GM12878 (cell line): Measurements from ENCODE around the gene OPTC. TPM values are rescaled to one million over a fixed set of nuclear protein-coding genes. Genes with fewer than 3 reads are reported as not detected.

Source experiments
- ATAC-seq: fragments of 200-7000 bp; cut with Tn5 transposase; 3 replicates; pipeline ENCODE4 v1.9.1; 2020; ENCODE audit warnings: mild to moderate bottlenecking, moderate library complexity
- BruUV-seq: library from RNA; stranded (reverse); fragments of 400-500 nt; replicated peaks from 2 replicates; lab custom pipeline; 2021; lab: Mats Ljungman, UMichigan
- CTCF ChIA-PET: fragments of 300-600 bp; sonication (Branson Sonifier 250); formaldehyde crosslinking; extraction: SDS; loops from one replicate; lab custom pipeline; 2021; ENCODE audit warnings: inconsistent platforms; lab: Yijun Ruan, JAX
- POLR2A ChIA-PET: fragments of 350-600 bp; formaldehyde crosslinking; extraction: SDS; loops from one replicate; lab custom pipeline; 2021; ENCODE audit warnings: inconsistent platforms; lab: Charles Lee
- RAD21 ChIA-PET: fragments of 300-600 bp; sonication (Branson Sonifier 250); formaldehyde crosslinking; loops from one replicate; lab custom pipeline; 2023; ENCODE audit warnings: antibody characterized with exemption; ENCODE audit not compliant: unreplicated experiment; lab: Charles Lee
- SMC1A ChIA-PET: fragments of 300-600 bp; sonication (Branson Sonifier 250); formaldehyde crosslinking; loops from one replicate; lab custom pipeline; 2023; ENCODE audit not compliant: unreplicated experiment, uncharacterized antibody; lab: Charles Lee
- DNase-seq: peaks from one replicate; pipeline ENCODE4 v3.0.0-alpha.2; 2011; ENCODE audit warnings: low read depth, low spot score
- FAIRE-seq: peaks from 3 replicates; lab custom pipeline; 2011; peaks lifted over from hg19 to GRCh38; lab: Jason Lieb, UNC
- H2AFZ ChIP-seq: 2 replicates; pipeline ENCODE4 v1.6.0; 2011; ENCODE audit warnings: low read depth, low read length, control low read depth; ENCODE audit not compliant: control insufficient read depth
- H3K27ac ChIP-seq: 2 replicates; pipeline ENCODE4 v1.5.1; 2011; ENCODE audit warnings: control low read depth; ENCODE audit not compliant: control insufficient read depth, insufficient read depth
- H3K27me3 ChIP-seq, 2 experiments: replicated peaks in 1 of 2; 2 replicates each; pipeline versions ENCODE4 v1.6.0 to v1.6.1; 2011; ENCODE audit warnings: low read length in 1 of 2; ENCODE audit not compliant: control insufficient read depth in 2 of 2, insufficient read depth in 2 of 2
- H3K36me3 ChIP-seq, 2 experiments: 2 replicates each; pipeline ENCODE4 v1.5.1; 2011; ENCODE audit warnings: low read length in 1 of 2; ENCODE audit not compliant: control insufficient read depth in 2 of 2, insufficient read depth in 2 of 2
- H3K4me1 ChIP-seq: 2 replicates; pipeline ENCODE4 v1.6.1; 2011; ENCODE audit warnings: mild to moderate bottlenecking, low read length, moderate library complexity, mixed read lengths; ENCODE audit not compliant: control insufficient read depth, insufficient read depth
- H3K4me2 ChIP-seq: 2 replicates; pipeline ENCODE4 v1.6.0; 2011; ENCODE audit warnings: control low read depth; ENCODE audit not compliant: control insufficient read depth, insufficient read depth
- H3K4me3 ChIP-seq: fragments of 200-600 bp; sonication (generic); 2 replicates; pipeline ENCODE4 v1.5.1; 2016
- H3K79me2 ChIP-seq: 2 replicates; pipeline ENCODE4 v1.6.0; 2011; ENCODE audit warnings: low read length; ENCODE audit not compliant: control insufficient read depth, insufficient read depth
- H3K9ac ChIP-seq: 2 replicates; pipeline ENCODE4 v1.8.0; 2011; ENCODE audit warnings: low read length, control low read depth, mixed read lengths; ENCODE audit not compliant: control insufficient read depth, insufficient read depth
- H3K9me3 ChIP-seq: replicated peaks from 3 replicates; pipeline ENCODE4 v1.5.1; 2011; ENCODE audit warnings: mild to moderate bottlenecking, low read length; ENCODE audit not compliant: control insufficient read depth, insufficient read depth
- H4K20me1 ChIP-seq: 2 replicates; pipeline ENCODE4 v1.6.0; 2011; ENCODE audit not compliant: control insufficient read depth, insufficient read depth
- EZH2 ChIP-seq: IDR thresholded peaks from 2 replicates; pipeline ENCODE4 v1.6.1; 2012; ENCODE audit warnings: low read depth, mild to moderate bottlenecking, control low read depth, inconsistent platforms, low read length, borderline replicate concordance; ENCODE audit not compliant: control insufficient read depth
- KLF5 ChIP-seq: fragments of 450-650 bp; IDR thresholded peaks from 2 replicates; pipeline ENCODE4 v1.6.1; 2014; ENCODE audit warnings: mild to moderate bottlenecking; ENCODE audit not compliant: partially characterized antibody
- NBN ChIP-seq: fragments of 450-650 bp; IDR thresholded peaks from 2 replicates; pipeline ENCODE4 v1.6.1; 2016
- SP1 ChIP-seq: IDR thresholded peaks from one replicate; pipeline ENCODE4 v1.6.1; 2011; ENCODE audit warnings: low read depth, low read length
- SREBF2 ChIP-seq: IDR thresholded peaks from 2 replicates; pipeline ENCODE4 v1.6.1; 2012; ENCODE audit warnings: mild to moderate bottlenecking, low read length
- SUPT20H ChIP-seq: IDR thresholded peaks from 2 replicates; pipeline ENCODE4 v1.6.1; 2011; ENCODE audit warnings: low read depth, mild to moderate bottlenecking, low read length, moderate library complexity, borderline replicate concordance; ENCODE audit not compliant: control insufficient read depth
- YBX1 ChIP-seq: fragments of 450-650 bp; IDR thresholded peaks from 2 replicates; pipeline ENCODE4 v1.6.1; 2016; ENCODE audit warnings: antibody characterized with exemption
- YY1 ChIP-seq: IDR thresholded peaks from 2 replicates; pipeline ENCODE4 v1.6.1; 2011; ENCODE audit warnings: low read depth, mild to moderate bottlenecking, low read length
- ZSCAN29 ChIP-seq: fragments of 450-650 bp; IDR thresholded peaks from 2 replicates; pipeline ENCODE4 v1.6.1; 2017; ENCODE audit warnings: mild to moderate bottlenecking, moderate library complexity
- WGBS: methylation state at CpG from one replicate; pipeline ENCODE4 v1.1.6; 2016; ENCODE audit warnings: low lambda C conversion rate; ENCODE audit not compliant: insufficient replicate concordance, insufficient coverage; ENCODE audit errors: missing lambda C conversion rate; 5-methylcytosine and 5-hydroxymethylcytosine counted together
- in situ Hi-C: fragments of 300-500 bp; cut with MboI; formaldehyde crosslinking; loops from 9 replicates; pipeline ENCODE4 v1.14.3; 2018; ENCODE audit warnings: mixed read lengths
- intact Hi-C: fragments of 100-400 bp; cut with micrococcal nuclease; formaldehyde crosslinking; loops from one replicate; pipeline ENCODE4 v1.14.2; 2022; ENCODE audit not compliant: unreplicated experiment
- polyA plus RNA-seq, 11 experiments: library from polyadenylated mRNA; depleted of rRNA in 4 of 11; unstranded in 6 of 11; stranded (reverse) in 5 of 11; fragments of >200 nt; fragmentation: Nextera tagmentation in 4 of 11; fragmentation: Illumina TruSeq in 1 of 11; extraction: Ambion mirVana in 4 of 11; extraction: Trizol in 1 of 11; gene quantifications; 1 replicate in 1 of 11; 2 replicates in 10 of 11; pipeline versions ENCODE4 v1.2.1 to v1.2.3, GENCODE V29; 2011 to 2016; ENCODE audit warnings: inconsistent platforms in 2 of 11, missing spikeins in 2 of 11, low read depth in 1 of 11
- total RNA-seq, 4 experiments: library from RNA; depleted of rRNA in 3 of 4; stranded (reverse); fragments of >200 nt in 3 of 4; fragmentation: Illumina TruSeq in 1 of 4; extraction: Trizol in 1 of 4; gene quantifications; 2 replicates each; pipeline versions ENCODE4 v1.2.1 to v1.2.3, GENCODE V29; 2013 to 2021
- TF ChIP-seq, protein P1 (sequence below): fragments of 450-650 bp; IDR thresholded peaks from 2 replicates; pipeline ENCODE4 v1.6.1; 2017; ENCODE audit warnings: mild to moderate bottlenecking, moderate library complexity

Gene OPTC
- total and polyA plus RNA-seq, 10 of the 15 experiments (the other 5 are each of a cell fraction or from before 2014, with no cell fraction given): not detected

DNA sequence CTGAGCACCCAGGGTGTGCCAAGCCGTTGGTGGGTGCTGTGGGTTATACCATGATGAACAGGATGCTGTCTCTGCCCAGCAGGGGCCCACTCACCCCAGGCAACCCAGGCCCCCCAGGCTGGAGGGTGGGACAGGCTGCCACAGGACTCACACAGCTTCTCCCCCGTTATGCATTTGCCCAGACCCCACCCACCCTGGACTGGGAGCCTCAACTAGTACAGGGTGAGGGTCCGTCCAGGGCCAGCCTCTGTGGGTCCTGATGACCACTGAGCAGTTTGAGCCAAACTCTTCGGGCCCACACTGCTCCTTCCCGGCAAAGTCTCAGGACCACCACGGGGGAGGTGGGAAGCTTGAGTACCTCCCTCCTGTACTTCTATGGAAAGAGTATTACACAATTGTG lies 22.1 kb upstream of the OPTC start:
- no peaks in the 10 kb centered on the region; the same call in 1 of the 2 replicates for H3K4me1 ChIP-seq
- H4K20me1 ChIP-seq: no peaks in the 10 kb centered on the region
- no peak for ATAC-seq
- no peaks in the 10 kb centered on the region for H3K79me2 ChIP-seq
- H2AFZ ChIP-seq: no peak overlapping the region
- intact Hi-C loops: no loop called here
- H3K4me3 ChIP-seq: no peak overlapping the region
- H3K27me3 ChIP-seq: peaks cover 2 to 6% of the 10 kb centered on the region in 2 experiments; a peak in 2 of 4 replicates
- TF ChIP-seq EZH2: no peak
- no peak for TF ChIP-seq YBX1
- no peak for TF ChIP-seq KLF5
- no peak for TF ChIP-seq ZSCAN29
- TF ChIP-seq YY1: no peak
- TF ChIP-seq NBN: no peak
- TF ChIP-seq SUPT20H: no peak
- TF ChIP-seq SREBF2: no peak
- TF ChIP-seq SP1: no peak
- BruUV-seq: no TSS peak
- 20% methylated on average over 6 of the region's 6 CpGs for WGBS
- SMC1A ChIA-PET: interaction anchor here (0.5 kb wide), 1 partner anchor 130 kb away, joined by 3 read pairs; no protein-coding TSS in a partner anchor
- RAD21 ChIA-PET: no interaction called here
- H3K36me3 ChIP-seq: no peaks in the 10 kb centered on the region
- H3K9me3 ChIP-seq: no peaks in the 10 kb centered on the region
- no peak for DNase-seq
- in situ Hi-C loops: no loop called here
- POLR2A ChIA-PET: no interaction called here
- no peak overlapping the region for H3K4me2 ChIP-seq
- H3K9ac ChIP-seq: no peak overlapping the region
- no peak for FAIRE-seq
- H3K27ac ChIP-seq: no peak overlapping the region
- CTCF ChIA-PET: interaction anchor here (0.6 to 1.6 kb wide), 4 partner anchors 14 to 204 kb away, joined by 3 read pairs; no protein-coding TSS in a partner anchor

DNA sequence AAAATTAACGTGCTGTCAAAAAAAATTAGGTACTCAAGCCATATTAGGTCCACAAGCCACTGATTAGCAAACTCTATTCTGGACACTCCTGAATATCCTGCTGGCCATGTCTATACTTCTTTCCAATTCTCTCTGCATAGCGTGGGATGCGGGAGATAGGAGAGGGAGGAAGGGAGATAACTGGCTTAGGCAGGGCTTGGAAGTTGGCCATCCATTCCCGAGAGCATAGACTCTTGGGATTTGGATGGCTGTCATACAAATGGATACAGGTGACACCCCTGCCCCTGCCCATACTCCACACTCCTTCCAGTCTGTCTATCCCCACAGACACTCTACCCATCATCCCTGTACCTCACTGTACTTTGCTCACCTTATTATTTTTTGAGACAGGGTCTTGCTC lies 20.7 kb upstream of the OPTC start:
- Histone ChIP-seq H3K27me3 (peaks cover 2 to 6% of the 10 kb centered on the region in 2 experiments; a peak in 2 of 4 replicates), H3K4me1 (peaks cover 9% of the 10 kb centered on the region; the same call in 1 of the 2 replicates), H4K20me1 (no peaks in the 10 kb centered on the region), H3K36me3 (no peaks in the 10 kb centered on the region), H3K4me2 (no peak overlapping the region), H3K79me2 (no peaks in the 10 kb centered on the region), H3K9me3 (no peaks in the 10 kb centered on the region), H3K4me3 (no peak overlapping the region), H3K9ac (no peak overlapping the region), H3K27ac (no peak overlapping the region), H2AFZ (no peak overlapping the region)
- RAD21 ChIA-PET: no interaction called here
- in situ Hi-C loops: no loop called here
- TF ChIP-seq, protein P1, sequence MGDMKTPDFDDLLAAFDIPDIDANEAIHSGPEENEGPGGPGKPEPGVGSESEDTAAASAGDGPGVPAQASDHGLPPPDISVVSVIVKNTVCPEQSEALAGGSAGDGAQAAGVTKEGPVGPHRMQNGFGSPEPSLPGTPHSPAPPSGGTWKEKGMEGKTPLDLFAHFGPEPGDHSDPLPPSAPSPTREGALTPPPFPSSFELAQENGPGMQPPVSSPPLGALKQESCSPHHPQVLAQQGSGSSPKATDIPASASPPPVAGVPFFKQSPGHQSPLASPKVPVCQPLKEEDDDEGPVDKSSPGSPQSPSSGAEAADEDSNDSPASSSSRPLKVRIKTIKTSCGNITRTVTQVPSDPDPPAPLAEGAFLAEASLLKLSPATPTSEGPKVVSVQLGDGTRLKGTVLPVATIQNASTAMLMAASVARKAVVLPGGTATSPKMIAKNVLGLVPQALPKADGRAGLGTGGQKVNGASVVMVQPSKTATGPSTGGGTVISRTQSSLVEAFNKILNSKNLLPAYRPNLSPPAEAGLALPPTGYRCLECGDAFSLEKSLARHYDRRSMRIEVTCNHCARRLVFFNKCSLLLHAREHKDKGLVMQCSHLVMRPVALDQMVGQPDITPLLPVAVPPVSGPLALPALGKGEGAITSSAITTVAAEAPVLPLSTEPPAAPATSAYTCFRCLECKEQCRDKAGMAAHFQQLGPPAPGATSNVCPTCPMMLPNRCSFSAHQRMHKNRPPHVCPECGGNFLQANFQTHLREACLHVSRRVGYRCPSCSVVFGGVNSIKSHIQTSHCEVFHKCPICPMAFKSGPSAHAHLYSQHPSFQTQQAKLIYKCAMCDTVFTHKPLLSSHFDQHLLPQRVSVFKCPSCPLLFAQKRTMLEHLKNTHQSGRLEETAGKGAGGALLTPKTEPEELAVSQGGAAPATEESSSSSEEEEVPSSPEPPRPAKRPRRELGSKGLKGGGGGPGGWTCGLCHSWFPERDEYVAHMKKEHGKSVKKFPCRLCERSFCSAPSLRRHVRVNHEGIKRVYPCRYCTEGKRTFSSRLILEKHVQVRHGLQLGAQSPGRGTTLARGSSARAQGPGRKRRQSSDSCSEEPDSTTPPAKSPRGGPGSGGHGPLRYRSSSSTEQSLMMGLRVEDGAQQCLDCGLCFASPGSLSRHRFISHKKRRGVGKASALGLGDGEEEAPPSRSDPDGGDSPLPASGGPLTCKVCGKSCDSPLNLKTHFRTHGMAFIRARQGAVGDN: no peak
- no peak for TF ChIP-seq KLF5
- DNase-seq: no peak
- no peak for FAIRE-seq
- no TSS peak for BruUV-seq
- SMC1A ChIA-PET: no interaction called here
- whole genome bisulfite sequencing: 69% methylated on average over 4 of the region's 4 CpGs
- POLR2A ChIA-PET: interaction anchor here (0.7 kb wide), 1 partner anchor 12 kb away, joined by 3 read pairs; no protein-coding TSS in a partner anchor
- no peak for ATAC-seq
- intact Hi-C loops: no loop called here
- CTCF ChIA-PET: interaction anchor here (1.5 to 8.2 kb wide), 2 partner anchors 15 to 132 kb away, joined by 7 to 80 read pairs; no protein-coding TSS in a partner anchor
